Endodermal cell (in vitro differentiated cells): ENCODE data around the gene NGF. TPM values are rescaled to one million over a fixed set of nuclear protein-coding genes. Genes with fewer than 3 reads are reported as not detected.
"Not testable (repeated sequence)": the region's sequence is repeated elsewhere in the genome, so short reads cannot be mapped to it uniquely, and the experiment has no call there.

Experiments
- DNase-seq: peaks from one replicate; pipeline ENCODE4 v3.0.0-alpha.2; 2017
- H3K27ac ChIP-seq: 2 replicates; pipeline ENCODE4 v1.5.1; 2013; ENCODE audit warnings: mild to moderate bottlenecking, low read depth, low read length, moderate library complexity
- H3K27me3 ChIP-seq: 2 replicates; pipeline ENCODE4 v1.6.1; 2013; ENCODE audit warnings: mild to moderate bottlenecking, low read length, moderate library complexity; ENCODE audit not compliant: insufficient read depth, control insufficient read depth, poor library complexity, severe bottlenecking
- H3K36me3 ChIP-seq: 2 replicates; pipeline ENCODE4 v1.7.0; 2013; ENCODE audit warnings: mild to moderate bottlenecking, low read length, moderate library complexity; ENCODE audit not compliant: control insufficient read depth, insufficient read depth
- H3K4me1 ChIP-seq: one replicate; pipeline ENCODE4 v1.7.0; 2013; ENCODE audit warnings: low read length; ENCODE audit not compliant: control insufficient read depth, insufficient read depth
- H3K4me3 ChIP-seq: 2 replicates; pipeline ENCODE4 v1.5.1; 2013; ENCODE audit warnings: mild to moderate bottlenecking, low read length, moderate library complexity
- H3K9ac ChIP-seq: 2 replicates; pipeline ENCODE4 v1.6.1; 2013; ENCODE audit warnings: mild to moderate bottlenecking, low read length, moderate library complexity; ENCODE audit not compliant: poor library complexity, severe bottlenecking; ENCODE audit errors: extremely low read depth
- H3K9me3 ChIP-seq: 2 replicates; pipeline ENCODE4 v1.6.1; 2013; ENCODE audit warnings: mild to moderate bottlenecking, low read length, moderate library complexity; ENCODE audit not compliant: control insufficient read depth
- H3K27ac Mint-ChIP-seq: 2 replicates; pipeline ENCODE4 v1.8.0; 2020; ENCODE audit warnings: mixed read lengths
- H3K27me3 Mint-ChIP-seq: 2 replicates; pipeline ENCODE4 v1.8.0; 2021; ENCODE audit warnings: mild to moderate bottlenecking, mixed read lengths; ENCODE audit not compliant: insufficient read depth
- H3K36me3 Mint-ChIP-seq: 2 replicates; pipeline ENCODE4 v1.8.0; 2020; ENCODE audit warnings: low read depth, mixed read lengths
- H3K4me1 Mint-ChIP-seq: 2 replicates; pipeline ENCODE4 v1.8.0; 2020; ENCODE audit warnings: mixed read lengths
- H3K4me3 Mint-ChIP-seq: 2 replicates; pipeline ENCODE4 v1.8.0; 2020; ENCODE audit warnings: mild to moderate bottlenecking, moderate library complexity, mixed read lengths
- H3K9me3 Mint-ChIP-seq: 2 replicates; pipeline ENCODE4 v1.8.0; 2020; ENCODE audit warnings: mild to moderate bottlenecking, mixed read lengths
- WGBS, 2 experiments: methylation state at CpG; one replicate each; pipeline versions ENCODE4 v1.1.5 to v1.1.7; 2013; ENCODE audit warnings: missing lambda C conversion rate in 2 of 2, mixed read lengths in 1 of 2; ENCODE audit not compliant: insufficient coverage in 1 of 2, insufficient read length in 1 of 2; 5-methylcytosine and 5-hydroxymethylcytosine counted together
- total RNA-seq, 2 donors: library from RNA; stranded (reverse); fragmentation: NEBNext Ultra II Directional in 1 of 2; extraction: Animal tissue kit (Norgen Biotek cat#: 25700) in 1 of 2; gene quantifications; 2 replicates in 1 of 2; 3 replicates in 1 of 2; pipeline ENCODE4 v1.2.1, GENCODE V29; 2021
- TF ChIP-seq, protein P1 (sequence below): fragments of 200-600 bp; sonication (generic); conservative IDR thresholded peaks from 2 replicates; pipeline ENCODE4 v1.5.0; 2021; ENCODE audit warnings: antibody characterized with exemption, mild to moderate bottlenecking

The NGF gene
- total RNA-seq, 2 donors from 2014 or later = 0.26 TPM; not detected in 1

GRCh38 chr1:115311474-115311989, 26.5 kb downstream of the NGF start:
- Histone ChIP-seq H3K9ac (no peak overlapping the region), H3K27me3 (no peaks in the 10 kb centered on the region), H3K27ac (no peak overlapping the region), H3K4me1 (no peaks in the 10 kb centered on the region), H3K36me3 (no peaks in the 10 kb centered on the region), H3K9me3 (no peaks in the 10 kb centered on the region), H3K4me3 (no peak overlapping the region)
- no peak overlapping the region for H3K4me3 Mint-ChIP-seq
- no peaks in the 10 kb centered on the region for H3K27me3 Mint-ChIP-seq
- 100% methylated on average over 1 of the region's 1 CpG for WGBS, 2 experiments
- DNase-seq = no peak
- TF ChIP-seq, protein P1, sequence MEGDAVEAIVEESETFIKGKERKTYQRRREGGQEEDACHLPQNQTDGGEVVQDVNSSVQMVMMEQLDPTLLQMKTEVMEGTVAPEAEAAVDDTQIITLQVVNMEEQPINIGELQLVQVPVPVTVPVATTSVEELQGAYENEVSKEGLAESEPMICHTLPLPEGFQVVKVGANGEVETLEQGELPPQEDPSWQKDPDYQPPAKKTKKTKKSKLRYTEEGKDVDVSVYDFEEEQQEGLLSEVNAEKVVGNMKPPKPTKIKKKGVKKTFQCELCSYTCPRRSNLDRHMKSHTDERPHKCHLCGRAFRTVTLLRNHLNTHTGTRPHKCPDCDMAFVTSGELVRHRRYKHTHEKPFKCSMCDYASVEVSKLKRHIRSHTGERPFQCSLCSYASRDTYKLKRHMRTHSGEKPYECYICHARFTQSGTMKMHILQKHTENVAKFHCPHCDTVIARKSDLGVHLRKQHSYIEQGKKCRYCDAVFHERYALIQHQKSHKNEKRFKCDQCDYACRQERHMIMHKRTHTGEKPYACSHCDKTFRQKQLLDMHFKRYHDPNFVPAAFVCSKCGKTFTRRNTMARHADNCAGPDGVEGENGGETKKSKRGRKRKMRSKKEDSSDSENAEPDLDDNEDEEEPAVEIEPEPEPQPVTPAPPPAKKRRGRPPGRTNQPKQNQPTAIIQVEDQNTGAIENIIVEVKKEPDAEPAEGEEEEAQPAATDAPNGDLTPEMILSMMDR = no peak
- no peaks in the 10 kb centered on the region for H3K36me3 Mint-ChIP-seq
- H3K27ac Mint-ChIP-seq = no peak overlapping the region
- no peaks in the 10 kb centered on the region for H3K4me1 Mint-ChIP-seq
- no peaks in the 10 kb centered on the region for H3K9me3 Mint-ChIP-seq

GRCh38 chr1:115310581-115311473, 27.2 kb downstream of the NGF start:
- no peaks in the 10 kb centered on the region for H3K9me3 Mint-ChIP-seq
- Histone ChIP-seq H3K9ac (no peak overlapping the region), H3K4me3 (no peak overlapping the region), H3K36me3 (no peaks in the 10 kb centered on the region), H3K9me3 (no peaks in the 10 kb centered on the region), H3K27me3 (no peaks in the 10 kb centered on the region), H3K4me1 (no peaks in the 10 kb centered on the region), H3K27ac (no peak overlapping the region)
- H3K27me3 Mint-ChIP-seq = no peaks in the 10 kb centered on the region
- DNase-seq = no peak
- no peaks in the 10 kb centered on the region for H3K36me3 Mint-ChIP-seq
- TF ChIP-seq, protein P1 = no peak
- no peak overlapping the region for H3K27ac Mint-ChIP-seq
- H3K4me1 Mint-ChIP-seq = no peaks in the 10 kb centered on the region
- WGBS, 2 experiments = 97% methylated on average over 2 of the region's 2 CpGs; no CpG with 5 or more reads in 1 of the 2 experiments
- H3K4me3 Mint-ChIP-seq = no peak overlapping the region

GRCh38 chr1:115309504-115309903, 28.5 kb downstream of the NGF start:
- not testable (repeated sequence) for H3K27me3 Mint-ChIP-seq, H3K36me3 Mint-ChIP-seq, H3K4me1 Mint-ChIP-seq, H3K36me3 ChIP-seq, DNase-seq, H3K4me3 ChIP-seq, H3K9me3 Mint-ChIP-seq, H3K9ac ChIP-seq, H3K27ac Mint-ChIP-seq, H3K4me3 Mint-ChIP-seq, H3K27me3 ChIP-seq, H3K27ac ChIP-seq, H3K4me1 ChIP-seq, H3K9me3 ChIP-seq
